DMS53 treated with DMSO at 0.1 percent for 48 hours (cell line): ENCODE data around the gene CLTC.
"Not testable (repeated sequence)": the region's sequence is repeated elsewhere in the genome, so short reads cannot be mapped to it uniquely, and the experiment has no call there.

ENCODE experiments used
- DNase-seq: peaks from one replicate; lab custom pipeline; 2025; ENCODE audit not compliant: unreplicated experiment; lab: John Stamatoyannopoulos, UW

The CLTC gene

DNA sequence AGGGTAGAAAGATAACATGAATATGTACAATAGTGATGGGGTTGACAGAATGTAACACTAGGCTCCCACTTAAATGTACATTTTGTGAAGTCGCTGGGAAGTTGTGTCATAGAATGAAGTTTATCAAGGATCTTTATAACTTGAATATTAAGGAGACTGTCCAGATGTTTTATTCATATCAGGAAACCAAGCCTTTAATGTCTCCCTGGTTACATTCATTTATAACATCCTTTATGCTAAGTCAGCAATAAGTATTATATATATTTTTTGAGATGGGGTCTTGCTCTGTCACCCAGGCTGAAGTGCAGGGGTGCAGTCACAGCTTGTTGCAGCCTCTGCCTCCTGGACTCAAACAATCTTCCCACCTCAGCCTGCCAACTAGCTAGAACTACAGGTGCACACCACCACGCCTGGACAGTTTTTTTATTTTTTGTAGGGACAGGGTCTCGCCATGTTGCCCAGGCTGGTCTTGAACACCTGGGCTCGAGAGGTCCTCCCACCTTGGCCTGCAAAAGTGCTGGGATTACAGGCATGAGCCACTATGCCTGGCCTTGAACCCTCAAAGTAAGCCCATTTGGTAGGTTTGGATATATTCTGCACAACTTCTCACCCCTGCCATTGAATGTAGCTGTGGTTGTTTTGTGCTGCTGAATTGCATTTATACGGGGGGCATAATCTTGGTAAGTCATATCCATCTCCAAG, 14.1 kb downstream of the CLTC start:
- no peak for DNase-seq

DNA sequence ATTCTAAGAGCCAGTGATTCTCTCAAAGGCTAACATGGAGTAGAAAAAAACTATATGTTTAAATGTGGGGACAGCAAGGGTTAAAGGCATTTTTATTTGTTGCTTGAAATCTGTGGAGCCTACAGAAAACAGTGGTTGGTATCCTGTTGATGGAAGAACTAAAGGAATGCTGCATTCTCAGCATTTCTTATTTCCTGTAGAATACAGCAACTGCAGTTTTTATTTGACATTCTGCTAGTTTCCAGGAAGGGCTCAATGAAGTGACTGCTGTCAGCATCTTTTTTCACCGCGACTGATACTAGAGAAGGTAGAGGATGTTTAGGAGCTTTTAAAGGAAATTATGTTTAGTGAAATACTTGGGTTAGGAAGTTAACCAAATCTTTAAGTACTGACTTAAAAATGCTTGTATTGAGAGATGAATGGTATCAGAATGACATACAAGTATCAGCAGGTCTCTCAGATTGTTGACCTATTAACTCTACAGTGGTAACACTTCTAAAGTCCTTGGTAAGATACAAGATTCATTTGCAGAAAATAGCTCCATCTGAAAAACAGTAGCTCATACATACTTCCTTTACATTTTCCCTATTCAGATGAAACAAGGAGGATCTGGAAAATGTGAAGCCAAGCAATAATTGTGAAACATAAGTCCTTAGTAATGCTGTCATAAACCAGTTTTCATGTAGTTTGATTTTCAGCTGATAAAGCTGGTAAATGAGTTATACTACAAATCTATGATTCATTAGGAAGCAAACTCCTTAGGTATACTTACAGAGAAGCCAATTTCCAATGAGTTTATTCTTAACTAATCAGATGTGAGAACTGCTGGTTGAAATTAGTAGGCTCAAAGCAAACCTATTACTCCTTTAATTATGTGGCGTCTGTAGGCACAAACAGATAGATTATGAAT, 15.2 kb downstream of the CLTC start:
- no peak for DNase-seq

DNA sequence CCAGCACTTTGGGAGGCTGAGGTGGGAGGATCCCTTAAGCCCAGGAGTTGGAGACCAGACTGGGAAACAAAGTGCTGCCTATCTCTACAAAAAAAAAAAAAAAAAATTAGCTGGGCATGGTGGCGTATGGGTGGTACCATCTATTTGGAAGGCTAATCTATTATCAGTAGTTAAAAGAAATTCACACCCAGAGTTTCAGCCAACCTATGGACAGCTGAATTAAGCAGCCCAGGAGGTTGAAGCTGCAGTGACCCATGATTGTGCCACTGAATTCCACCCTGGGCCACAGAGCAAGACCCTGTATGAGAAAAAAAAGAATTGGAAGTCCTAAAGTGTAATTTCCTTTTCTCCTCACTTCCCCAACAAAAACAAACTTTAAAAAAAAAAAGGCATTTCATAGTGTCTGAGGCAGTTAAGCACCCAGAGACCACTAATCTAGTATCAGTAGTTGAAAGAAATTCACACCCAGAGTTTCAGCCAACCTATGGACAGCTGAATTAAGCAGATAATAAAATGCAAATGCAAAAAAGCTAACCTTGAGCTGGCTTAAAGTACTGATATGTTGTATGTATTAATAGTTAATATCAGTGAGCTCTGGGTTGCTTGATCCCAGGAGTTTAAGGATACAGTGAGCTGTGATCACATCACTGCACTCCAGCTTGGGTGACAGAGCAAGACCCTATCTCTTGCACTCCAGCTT, 18.1 kb downstream of the CLTC start:
- DNase-seq: no peak

DNA sequence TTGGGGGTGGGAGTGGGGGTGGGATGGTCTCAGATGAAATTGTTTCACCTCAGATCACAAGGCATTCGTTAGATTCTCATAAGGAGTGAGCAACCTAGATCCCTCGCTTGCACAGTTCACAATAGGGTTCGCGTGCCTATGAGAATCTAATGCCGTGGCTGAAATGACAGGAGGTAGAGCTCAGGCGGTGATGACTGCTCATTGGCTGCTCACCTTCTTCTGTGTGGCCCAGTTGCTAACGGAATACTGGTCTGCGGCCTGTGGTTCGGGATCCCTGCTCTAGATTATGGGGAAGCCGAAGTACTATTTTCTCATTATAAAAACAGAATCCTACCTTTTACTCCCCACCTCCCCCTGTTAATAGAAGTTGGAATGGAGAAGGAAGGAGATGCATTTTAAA, 18.9 kb downstream of the CLTC start:
- DNase-seq: no peak

DNA sequence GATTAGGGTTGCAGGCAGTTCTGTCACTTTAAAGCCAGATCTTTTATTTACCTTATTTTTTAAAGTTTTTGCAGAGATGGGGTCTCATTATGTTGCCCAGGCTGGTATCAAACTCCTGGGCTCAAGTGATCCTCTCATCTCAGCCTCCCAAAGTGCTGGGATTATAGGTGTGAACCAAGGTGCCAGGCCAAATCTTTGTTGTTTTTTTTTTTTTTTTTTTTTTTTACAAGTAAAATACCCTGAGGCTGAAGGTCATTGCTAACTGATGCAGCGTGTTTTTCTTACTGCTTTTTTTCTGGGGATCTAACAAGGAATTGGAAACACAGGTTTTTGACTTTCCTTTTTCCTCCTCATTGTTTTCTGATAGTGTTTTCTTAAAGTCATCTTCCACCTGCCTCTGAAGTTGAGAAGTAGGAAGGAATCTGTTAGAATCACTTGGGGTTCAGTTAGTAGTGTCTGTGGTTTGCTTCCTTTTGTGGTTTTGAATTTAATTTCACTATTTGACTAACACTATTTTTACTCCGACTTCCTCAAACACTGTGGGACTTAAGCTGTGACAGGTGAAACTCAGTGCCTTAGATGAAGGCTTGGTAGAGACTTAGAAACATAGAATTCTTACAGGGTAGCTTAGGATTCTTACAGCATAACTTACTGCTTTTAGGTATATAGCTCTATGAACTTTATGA, 22.2 kb downstream of the CLTC start:
- no peak for DNase-seq

DNA sequence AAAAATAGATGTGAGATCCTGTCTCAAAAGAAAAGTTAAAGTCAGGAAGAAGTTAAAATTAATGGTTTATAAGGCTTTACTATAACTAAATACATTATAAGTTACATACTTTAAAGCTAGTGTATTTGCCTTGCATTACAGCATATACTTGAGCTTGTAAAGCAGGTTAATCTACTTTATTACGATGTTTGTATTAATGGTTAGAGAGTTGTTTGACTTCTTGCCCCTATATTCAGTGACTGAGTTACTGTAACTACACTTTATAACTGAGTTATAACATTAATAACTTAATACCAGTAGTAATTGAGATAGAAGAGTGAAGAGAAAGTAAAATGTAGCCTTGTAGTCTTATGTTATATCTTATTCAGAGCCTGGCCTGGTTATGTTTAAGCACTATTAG, 22.9 kb downstream of the CLTC start:
- no peak for DNase-seq

DNA sequence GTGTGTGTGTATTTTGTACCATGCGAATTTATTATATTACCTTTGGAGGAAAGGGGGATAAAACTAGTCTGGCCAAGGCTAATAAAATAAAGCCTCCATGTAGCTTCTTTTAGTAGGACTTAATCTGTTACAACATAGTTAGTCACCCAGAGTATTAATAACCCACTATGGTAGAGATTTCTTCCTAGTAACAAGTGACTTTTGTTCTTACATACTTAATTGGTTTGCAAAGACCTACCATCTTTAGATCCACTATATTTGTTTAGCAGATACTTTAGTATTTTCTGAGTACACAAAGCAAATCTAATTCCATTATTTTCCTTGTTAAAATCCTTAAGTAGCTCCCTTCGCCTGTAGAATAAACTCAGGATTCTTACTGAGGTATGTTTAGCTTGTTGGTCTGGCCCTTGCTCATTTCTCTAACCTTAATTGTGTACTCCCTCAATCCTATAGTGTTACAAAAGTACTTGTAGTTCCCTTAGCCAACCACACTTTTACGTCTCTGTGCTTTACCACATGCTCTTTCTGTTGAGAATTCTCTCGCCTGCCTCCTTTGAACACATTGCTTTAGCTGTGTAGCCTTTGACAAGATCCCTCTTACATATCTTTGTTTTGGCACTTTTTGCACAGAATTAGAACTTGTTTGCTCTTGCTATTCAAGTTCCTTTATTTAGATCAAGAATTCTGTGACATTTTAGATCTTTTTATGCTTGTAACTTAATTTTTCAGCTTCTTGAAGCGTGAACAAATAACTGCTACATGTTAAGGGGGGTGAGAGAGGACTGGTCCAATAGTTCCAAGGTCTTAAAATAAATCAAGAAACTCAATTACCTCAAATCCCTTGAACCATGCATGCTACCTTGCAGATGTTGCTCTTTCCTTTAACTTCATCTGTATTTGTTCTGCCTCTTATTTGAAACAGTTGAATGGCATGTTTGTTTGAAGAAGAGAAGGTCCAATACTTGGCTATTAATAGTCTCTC, 23.8 kb downstream of the CLTC start:
- no peak for DNase-seq

DNA sequence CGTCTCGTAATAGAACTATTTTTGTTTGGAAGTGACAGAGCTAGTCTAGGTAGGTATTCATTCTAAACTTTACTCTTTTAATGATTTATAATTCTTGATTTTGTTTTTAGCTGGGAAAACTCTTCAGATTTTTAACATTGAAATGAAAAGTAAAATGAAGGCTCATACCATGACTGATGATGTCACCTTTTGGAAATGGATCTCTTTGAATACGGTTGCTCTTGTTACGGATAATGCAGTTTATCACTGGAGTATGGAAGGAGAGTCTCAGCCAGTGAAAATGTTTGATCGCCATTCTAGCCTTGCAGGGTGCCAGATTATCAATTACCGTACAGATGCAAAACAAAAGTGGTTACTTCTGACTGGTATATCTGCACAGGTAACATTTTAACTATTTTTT, 27.6 kb downstream of the CLTC start:
- DNase-seq: no peak

DNA sequence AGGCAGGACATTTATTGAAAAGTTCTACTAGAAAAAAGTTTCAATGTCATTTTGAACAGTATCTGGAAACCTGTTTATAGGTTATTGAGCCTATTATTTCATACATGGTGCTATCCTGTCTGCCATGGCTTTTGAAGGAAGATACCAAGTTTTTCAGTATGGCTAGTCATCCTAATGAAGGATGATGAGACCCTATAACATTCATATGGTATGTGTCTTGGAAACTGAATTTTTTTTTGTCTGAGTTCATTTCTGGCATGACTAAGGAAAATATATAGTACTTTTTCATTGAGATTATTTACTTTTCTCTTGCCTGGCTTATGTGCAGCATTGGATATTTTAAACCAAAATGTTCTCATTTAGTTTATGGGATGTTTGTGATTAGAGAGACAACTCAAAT, 30.2 kb downstream of the CLTC start:
- no peak for DNase-seq

DNA sequence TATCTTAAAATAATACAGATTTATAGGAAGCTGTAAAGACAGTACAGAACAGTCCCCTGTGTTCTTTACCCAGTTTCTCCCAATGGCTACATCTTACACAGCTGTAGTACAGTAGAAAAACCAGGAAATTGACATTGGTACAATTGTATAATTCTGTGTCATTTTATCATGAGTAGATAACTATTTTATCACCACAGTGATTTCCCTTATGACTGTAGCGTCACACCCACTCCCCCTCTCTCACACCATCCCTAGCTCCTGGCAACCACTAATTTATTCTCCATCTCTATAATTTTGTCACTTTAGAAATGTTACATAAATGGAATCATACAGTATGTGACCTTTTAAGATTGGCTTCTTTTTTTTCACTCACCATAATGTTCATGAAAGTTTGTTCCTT, 30.9 kb downstream of the CLTC start:
- DNase-seq: no peak

DNA sequence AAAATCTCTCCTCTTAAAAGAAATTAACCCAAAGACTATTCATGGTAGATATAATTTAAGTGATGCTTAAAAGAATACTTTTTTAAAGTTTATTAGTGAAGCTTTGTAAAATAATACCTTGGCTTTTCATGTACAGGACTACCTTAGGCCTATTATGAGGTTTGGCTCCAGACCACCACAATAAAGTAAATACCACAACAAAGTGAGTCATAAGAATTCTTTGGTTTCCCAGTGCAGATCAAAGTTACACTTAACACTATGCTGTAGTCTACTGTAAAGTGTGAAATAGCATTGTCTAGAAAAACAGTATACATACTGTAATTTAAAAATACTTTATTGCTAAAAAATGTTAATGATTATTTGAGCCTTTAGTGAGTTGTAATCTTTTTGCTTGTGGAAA, 31.7 kb downstream of the CLTC start:
- no peak for DNase-seq

DNA sequence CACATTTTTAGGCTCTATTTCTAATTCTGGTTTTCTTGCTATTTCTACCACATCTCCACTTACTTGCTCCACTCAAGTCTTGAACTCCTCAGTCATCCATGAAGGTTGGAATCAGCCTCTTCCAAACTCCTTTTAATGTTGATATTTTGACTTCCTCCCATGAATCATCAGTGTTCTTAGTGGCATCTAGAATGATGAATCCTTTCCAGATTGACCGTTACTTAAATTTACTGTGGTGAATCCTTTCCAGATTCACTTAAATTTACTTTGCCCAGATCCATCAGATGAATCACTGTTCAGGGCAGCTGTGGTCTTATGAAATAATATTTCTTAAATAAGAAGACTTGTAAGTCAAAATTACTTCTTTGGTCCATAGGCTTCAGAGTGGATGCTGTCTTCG, 32.4 kb downstream of the CLTC start:
- DNase-seq: no peak

DNA sequence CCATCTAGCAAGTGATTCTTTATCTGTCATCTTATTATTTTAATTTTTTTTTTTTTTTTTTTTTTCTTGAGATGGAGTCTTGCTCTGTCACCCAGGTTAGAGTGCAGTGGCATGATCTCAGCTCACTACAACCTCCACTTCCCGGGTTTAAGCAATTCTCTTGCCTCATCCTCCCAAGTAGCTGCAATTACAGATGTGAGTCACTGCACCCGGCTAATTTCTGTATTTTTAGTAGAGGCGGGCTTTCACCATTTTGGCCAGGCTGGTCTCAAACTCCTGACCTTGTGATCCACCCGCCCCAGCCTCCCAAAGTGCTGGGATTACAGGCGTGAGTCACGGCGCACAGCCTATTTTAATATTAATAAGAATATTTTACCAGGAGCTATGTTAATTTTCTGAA, 36.9 kb downstream of the CLTC start:
- DNase-seq: not testable (repeated sequence)

DNA sequence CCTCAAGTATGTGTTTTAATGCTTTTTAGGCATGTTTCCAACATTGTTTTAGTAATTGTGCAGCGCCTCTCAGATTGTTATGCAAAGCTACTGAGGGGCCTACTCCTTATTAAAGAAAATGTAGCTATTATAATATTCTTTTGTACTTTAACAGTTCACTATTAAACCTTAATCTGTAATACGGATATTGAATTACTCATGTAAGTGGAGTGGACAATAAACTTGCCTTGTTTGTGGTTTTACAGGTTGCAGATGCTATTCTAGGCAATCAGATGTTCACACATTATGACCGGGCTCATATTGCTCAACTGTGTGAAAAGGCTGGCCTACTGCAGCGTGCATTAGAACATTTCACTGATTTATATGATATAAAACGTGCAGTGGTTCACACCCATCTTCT, 46.5 kb downstream of the CLTC start:
- DNase-seq: no peak

DNA sequence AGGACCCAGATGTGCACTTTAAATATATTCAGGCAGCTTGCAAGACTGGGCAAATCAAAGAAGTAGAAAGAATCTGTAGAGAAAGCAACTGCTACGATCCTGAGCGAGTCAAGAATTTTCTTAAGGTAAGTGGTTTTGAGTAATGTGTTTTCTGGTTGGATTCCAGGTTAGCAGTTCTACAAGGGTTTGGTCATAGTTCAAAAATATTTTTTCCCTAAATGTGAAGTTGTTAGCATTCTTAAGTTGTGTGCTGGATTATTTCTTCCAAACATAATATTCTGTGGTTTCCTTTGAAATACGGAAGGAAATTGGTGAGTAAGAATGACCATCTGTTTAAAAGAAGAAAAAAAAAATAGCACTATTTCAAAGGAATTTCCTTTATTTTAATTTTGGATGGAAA, 49.1 kb downstream of the CLTC start:
- no peak for DNase-seq

DNA sequence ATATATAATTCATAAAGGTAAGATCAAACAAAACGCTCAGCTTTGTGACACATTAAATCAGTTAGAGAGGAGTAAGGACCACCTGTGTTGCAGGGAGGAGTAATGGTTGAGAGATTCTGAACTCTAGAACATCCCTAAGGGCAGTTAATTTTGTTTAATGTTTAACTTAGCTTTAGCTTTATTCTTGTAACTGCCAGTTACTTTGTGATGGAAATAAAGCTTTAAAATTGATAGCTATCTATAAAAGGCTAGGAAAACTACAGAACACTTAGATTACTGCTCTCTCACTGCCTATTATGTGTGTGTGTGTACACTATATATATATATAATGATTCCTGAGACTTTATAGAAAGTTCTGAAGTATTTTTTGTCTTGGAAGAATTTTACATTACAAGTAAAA, 49.7 kb downstream of the CLTC start:
- no peak for DNase-seq

DNA sequence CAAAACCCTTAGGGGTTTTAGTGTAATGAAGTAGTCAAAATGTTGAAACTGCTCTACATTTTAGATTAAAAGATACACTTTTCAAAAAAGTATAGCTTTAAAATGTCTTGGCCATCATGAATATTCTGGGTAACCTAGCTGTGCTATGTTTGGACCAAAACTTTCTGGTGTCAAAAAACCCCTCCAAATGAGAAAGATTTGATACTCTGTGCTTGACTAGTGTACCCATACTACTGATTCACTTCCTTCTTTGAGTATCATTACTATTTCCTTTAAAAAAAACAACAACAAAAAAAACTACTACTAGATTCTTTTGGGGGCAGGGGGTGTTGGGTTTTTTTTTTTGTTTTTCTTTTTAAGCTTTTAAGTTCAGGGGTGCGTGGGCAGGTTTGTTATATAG, 50.2 kb downstream of the CLTC start:
- DNase-seq: no peak

DNA sequence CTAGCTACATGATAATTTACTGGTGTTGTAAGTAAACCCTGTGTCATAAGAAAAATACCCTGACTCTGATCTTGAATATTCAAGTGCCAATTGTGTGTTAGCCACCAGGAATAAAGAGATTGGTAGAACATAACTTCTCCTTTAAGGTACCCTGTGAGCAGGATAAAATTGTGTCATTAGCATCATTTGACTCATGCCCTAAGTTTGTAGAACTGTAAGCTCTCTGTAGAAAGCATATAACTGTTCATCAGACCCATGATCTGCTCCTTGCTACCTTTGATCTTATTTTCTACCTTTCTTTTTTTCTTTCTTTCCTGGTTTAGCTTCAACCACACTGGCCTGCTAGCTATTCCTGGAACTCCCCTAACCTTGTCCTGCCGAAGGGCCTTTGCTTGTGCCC, 51.7 kb downstream of the CLTC start:
- no peak for DNase-seq

DNA sequence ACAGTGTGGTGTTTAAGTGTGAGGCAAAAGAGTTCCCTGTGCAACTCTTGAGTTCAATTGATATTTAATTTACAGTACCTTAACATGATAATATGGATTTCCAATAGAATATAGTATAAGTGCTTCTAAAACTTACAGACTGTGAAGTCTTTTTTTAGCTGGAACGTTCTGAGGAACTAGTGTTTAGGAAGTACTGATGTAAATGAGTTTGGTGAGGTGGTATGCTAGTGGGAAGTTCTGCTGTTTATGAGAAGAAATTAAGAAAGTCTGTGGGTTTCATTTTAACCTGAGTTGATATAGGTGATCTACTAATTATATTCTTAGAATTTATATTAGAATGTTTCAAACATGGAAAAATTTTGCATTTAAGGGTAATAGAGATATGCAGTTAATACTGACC, 55.5 kb downstream of the CLTC start:
- DNase-seq: no peak

DNA sequence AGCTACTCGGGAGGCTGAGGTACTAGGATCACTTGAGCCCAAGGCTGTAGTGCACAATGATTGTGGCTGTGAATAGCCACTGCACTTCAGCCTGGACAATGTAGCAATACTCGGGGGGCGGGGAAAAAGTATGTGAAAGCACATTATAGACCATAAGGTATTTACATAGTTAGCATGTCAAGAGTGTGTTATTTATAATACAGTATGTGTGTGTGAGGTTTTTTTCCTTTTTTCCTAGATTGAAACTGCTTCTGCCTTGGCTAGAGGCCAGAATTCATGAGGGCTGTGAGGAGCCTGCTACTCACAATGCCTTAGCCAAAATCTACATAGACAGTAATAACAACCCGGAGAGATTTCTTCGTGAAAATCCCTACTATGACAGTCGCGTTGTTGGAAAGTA, 57.0 kb downstream of the CLTC start:
- no peak for DNase-seq
